ENCODE data around the gene CTTNBP2NL. TPM values are rescaled to one million over a fixed set of nuclear protein-coding genes. Genes with fewer than 3 reads are reported as not detected.
A peak's percentile ranks its signal among the peaks of the same experiment; 100 is the strongest.

Gene CTTNBP2NL, protein sequence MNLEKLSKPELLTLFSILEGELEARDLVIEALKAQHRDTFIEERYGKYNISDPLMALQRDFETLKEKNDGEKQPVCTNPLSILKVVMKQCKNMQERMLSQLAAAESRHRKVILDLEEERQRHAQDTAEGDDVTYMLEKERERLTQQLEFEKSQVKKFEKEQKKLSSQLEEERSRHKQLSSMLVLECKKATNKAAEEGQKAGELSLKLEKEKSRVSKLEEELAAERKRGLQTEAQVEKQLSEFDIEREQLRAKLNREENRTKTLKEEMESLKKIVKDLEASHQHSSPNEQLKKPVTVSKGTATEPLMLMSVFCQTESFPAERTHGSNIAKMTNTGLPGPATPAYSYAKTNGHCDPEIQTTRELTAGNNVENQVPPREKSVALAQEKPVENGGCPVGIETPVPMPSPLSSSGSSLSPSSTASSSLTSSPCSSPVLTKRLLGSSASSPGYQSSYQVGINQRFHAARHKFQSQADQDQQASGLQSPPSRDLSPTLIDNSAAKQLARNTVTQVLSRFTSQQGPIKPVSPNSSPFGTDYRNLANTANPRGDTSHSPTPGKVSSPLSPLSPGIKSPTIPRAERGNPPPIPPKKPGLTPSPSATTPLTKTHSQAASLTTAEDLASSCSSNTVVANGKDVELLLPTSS
- total RNA-seq, result 10 to 100 TPM; 33.1 to 95.3 (median 53.7) TPM

DNA sequence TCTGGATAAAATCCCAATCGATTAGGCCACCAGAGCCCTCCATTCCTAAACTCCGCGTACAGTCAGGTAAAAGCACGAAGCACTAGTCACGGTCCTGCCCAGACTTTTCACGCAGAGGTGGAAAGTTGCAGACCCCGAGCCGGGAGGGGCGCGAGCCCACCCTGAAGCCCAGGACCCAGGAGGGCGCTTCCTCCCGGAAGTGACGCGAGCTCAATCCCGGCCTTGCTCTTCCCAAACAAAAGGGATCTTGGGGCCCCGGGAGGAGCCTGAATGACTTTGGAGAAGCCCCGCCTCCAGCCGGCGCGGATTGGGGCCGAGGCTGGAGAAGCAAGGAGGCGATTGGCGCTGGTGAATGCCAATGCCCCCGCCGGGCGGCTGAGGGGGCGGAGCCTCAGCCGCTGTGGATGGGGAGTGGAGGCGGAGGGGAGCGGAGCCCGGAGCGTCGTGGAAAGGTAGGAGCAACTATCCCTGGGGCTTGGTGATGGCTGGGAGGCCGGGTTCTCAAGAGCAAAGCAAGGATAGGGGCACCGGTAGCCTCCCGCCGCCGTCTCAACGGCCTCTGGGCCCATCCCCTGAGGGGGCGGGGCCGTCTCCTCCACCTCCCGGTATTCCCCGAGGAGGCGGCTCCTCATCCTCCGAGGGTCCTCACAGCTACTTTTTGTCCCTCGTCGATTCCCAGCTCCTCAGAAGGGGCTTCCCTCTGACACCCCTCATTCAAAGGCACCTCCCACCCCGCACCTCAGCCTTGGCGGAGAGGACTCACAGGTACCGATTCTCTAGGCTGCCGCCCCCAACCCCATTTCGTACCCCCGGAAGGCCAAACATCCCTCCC lies at the start of gene CTTNBP2NL:
TSS of gene CTTNBP2NL (plus strand) at position 394 of the 832 bp plus-strand sequence. CDS start 19,952 bp downstream, outside the sequence.
- no peaks in the 10 kb centered on the region for H3K27me3 ChIP-seq
- peak within 1 kb of the TSS; percentile 89 to 92 (median 91) for H3K27ac ChIP-seq
- H3K9me3 ChIP-seq, result no peaks in the 10 kb centered on the region
- peak within 1 kb of the TSS; percentile 75 to 99 (median 90) for H3K4me3 ChIP-seq
- H3K36me3 ChIP-seq, result no peaks in the 10 kb centered on the region
- peak; percentile 96 for ATAC-seq (ENCODE audit: low FRiP score in 2 of 2)
- peak; percentile 97 to 98 for DNase-seq
- peaks cover 37 to 67% (median 42%) of the 10 kb centered on the region in 4 donors for H3K4me1 ChIP-seq
- TF ChIP-seq, protein P1, sequence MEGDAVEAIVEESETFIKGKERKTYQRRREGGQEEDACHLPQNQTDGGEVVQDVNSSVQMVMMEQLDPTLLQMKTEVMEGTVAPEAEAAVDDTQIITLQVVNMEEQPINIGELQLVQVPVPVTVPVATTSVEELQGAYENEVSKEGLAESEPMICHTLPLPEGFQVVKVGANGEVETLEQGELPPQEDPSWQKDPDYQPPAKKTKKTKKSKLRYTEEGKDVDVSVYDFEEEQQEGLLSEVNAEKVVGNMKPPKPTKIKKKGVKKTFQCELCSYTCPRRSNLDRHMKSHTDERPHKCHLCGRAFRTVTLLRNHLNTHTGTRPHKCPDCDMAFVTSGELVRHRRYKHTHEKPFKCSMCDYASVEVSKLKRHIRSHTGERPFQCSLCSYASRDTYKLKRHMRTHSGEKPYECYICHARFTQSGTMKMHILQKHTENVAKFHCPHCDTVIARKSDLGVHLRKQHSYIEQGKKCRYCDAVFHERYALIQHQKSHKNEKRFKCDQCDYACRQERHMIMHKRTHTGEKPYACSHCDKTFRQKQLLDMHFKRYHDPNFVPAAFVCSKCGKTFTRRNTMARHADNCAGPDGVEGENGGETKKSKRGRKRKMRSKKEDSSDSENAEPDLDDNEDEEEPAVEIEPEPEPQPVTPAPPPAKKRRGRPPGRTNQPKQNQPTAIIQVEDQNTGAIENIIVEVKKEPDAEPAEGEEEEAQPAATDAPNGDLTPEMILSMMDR (IDR thresholded peaks at IDR 0.05), result peak in 1 of 6 experiments; percentile 6
- TF ChIP-seq EP300 (IDR thresholded peaks at IDR 0.05), result no peak
- TF ChIP-seq POLR2AphosphoS5 (IDR thresholded peaks at IDR 0.05), result peak; percentile 66 to 79
- TF ChIP-seq POLR2A (IDR thresholded peaks at IDR 0.05), result peak in 3 of 4 donors; percentile 62 to 84 (median 83)
- 1% methylated on average over 13 to 51 of the region's 53 CpGs for WGBS, 2 donors

DNA sequence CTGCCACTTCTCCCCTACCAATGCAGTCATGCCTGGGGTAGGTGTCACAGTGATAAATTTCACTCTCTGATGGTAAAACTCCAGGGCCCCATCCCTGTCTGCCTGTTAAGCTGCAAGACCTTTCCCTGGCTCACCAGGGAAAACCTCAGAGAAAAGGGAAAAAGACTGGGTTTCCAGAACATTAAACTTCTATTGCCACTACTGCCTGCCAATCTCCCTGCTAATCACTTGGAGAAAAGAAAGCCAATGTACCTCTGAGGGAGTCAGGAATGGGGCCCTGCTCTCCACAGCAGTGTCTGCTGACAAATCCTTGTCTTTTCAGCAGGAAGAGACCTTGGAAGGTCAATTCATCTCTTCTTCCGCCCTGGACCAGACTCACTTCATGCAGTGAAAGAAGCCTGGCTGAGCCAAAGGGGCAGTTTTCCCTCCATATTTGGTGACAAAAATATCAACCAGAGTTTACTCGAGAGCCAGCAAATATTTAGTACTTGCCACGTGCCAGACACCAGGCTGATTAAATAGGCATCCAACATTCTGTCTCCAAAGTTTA lies 49.1 kb upstream of the CTTNBP2NL start:
- WGBS, 2 donors, result 67 to 77% methylated on average over 3 of the region's 3 CpGs
- H3K36me3 ChIP-seq, result no peaks in the 10 kb centered on the region
- H3K4me3 ChIP-seq, result no peak overlapping the region
- H3K27ac ChIP-seq, result no peak overlapping the region
- no peaks in the 10 kb centered on the region for H3K27me3 ChIP-seq
- peaks cover 6 to 10% (median 7%) of the 10 kb centered on the region in 4 donors for H3K9me3 ChIP-seq
- DNase-seq, result no peak
- no peak for ATAC-seq (ENCODE audit: low FRiP score in 2 of 2)
- TF ChIP-seq POLR2A (IDR thresholded peaks at IDR 0.05) (no peak), POLR2AphosphoS5 (IDR thresholded peaks at IDR 0.05) (no peak), EP300 (IDR thresholded peaks at IDR 0.05) (no peak)
- TF ChIP-seq, protein P1 (IDR thresholded peaks at IDR 0.05), result no peak
- no peaks in the 10 kb centered on the region for H3K4me1 ChIP-seq

DNA sequence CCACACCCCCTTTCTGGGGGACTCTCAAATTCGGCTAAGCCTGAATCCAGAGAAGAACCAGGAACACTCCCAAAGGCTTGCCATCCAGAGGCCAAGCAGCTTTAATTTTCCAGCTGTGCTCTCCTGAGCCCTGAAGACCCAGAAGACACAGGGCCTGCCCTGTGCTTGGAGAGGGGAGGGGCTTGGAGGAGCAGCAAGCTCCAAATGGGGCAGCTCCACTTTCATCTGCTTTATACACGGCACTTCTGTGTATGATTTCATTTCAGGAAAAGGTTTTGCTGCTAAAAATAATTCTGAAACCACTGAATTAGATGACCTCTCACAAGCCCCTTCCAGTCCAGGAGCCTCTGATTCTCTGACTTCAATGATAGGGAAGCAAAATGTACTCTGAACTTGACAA lies 39.2 kb upstream of the CTTNBP2NL start:
- Histone ChIP-seq H3K36me3 (no peaks in the 10 kb centered on the region), H3K9me3 (no peaks in the 10 kb centered on the region), H3K4me3 (no peak overlapping the region), H3K4me1 (peaks cover 21 to 34% (median 25%) of the 10 kb centered on the region in 4 donors), H3K27me3 (no peaks in the 10 kb centered on the region), H3K27ac (peak overlapping the region in 3 of 4 donors; percentile 14 to 63 (median 30))
- TF ChIP-seq POLR2A (IDR thresholded peaks at IDR 0.05), result no peak
- no peak for TF ChIP-seq POLR2AphosphoS5 (IDR thresholded peaks at IDR 0.05)
- TF ChIP-seq, protein P1 (IDR thresholded peaks at IDR 0.05), result no peak
- WGBS, 2 donors, result 20 to 51% methylated on average over 2 of the region's 2 CpGs
- DNase-seq (no peak), ATAC-seq (ENCODE audit: low FRiP score in 2 of 2) (no peak)

DNA sequence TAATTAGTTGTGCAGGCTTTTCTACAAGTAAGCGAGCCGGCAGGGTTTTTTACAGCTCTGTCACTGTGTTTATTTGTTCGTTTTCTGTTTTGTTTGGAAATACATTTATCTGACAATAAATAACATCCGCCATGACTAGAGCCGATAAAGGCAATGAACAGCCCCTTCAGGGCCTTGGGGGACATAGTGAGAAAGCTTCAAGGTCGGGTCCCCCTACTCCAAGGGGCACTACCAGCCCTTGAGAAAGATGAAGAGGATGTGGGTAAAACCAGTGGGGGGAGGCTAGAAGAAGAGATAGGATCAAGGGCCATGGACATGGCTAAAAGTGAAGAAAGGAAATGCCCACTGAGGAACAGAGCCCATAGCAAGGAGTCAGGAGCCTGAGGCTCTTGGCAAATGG lies 38.5 kb upstream of the CTTNBP2NL start:
- Histone ChIP-seq H3K9me3 (no peaks in the 10 kb centered on the region), H3K4me1 (peaks cover 21 to 34% (median 25%) of the 10 kb centered on the region in 4 donors), H3K27ac (peak overlapping the region in 3 of 4 donors; percentile 14 to 63 (median 30)), H3K4me3 (no peak overlapping the region), H3K36me3 (no peaks in the 10 kb centered on the region), H3K27me3 (no peaks in the 10 kb centered on the region)
- DNase-seq (no peak), ATAC-seq (ENCODE audit: low FRiP score in 2 of 2) (no peak)
- WGBS, 2 donors, result 73 to 77% methylated on average over 6 of the region's 6 CpGs
- TF ChIP-seq EP300 (IDR thresholded peaks at IDR 0.05) (no peak), POLR2AphosphoS5 (IDR thresholded peaks at IDR 0.05) (no peak), POLR2A (IDR thresholded peaks at IDR 0.05) (no peak)
- TF ChIP-seq, protein P1 (IDR thresholded peaks at IDR 0.05), result no peak

Data from upper lobe of left lung (tissue), 6 donors.